Measurements from ENCODE around the gene EEF1AKMT4.

DNA sequence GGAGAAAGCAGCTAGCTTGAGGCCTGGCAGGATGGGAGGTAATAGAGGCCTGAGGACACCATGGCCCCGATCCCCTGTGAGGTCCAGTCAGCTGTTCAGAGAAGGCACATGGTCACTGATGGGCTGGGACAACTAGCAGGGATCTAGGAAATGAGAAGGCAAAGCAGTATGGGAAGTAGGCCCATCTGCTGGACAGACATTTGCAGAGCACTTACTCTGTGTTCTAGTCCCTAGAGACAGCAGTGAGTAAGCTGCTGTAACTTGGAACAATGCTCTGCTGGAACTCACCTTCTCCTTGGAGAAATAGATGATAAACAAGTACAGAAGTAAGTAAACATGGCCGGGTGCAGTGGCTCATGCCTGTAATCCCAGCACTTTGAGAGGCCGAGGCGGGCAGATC is 33.5 kb downstream of the EEF1AKMT4 start:
- TF ChIP-seq YY1 (IDR thresholded peaks at IDR 0.05), result no peak
- TF ChIP-seq, protein P1, sequence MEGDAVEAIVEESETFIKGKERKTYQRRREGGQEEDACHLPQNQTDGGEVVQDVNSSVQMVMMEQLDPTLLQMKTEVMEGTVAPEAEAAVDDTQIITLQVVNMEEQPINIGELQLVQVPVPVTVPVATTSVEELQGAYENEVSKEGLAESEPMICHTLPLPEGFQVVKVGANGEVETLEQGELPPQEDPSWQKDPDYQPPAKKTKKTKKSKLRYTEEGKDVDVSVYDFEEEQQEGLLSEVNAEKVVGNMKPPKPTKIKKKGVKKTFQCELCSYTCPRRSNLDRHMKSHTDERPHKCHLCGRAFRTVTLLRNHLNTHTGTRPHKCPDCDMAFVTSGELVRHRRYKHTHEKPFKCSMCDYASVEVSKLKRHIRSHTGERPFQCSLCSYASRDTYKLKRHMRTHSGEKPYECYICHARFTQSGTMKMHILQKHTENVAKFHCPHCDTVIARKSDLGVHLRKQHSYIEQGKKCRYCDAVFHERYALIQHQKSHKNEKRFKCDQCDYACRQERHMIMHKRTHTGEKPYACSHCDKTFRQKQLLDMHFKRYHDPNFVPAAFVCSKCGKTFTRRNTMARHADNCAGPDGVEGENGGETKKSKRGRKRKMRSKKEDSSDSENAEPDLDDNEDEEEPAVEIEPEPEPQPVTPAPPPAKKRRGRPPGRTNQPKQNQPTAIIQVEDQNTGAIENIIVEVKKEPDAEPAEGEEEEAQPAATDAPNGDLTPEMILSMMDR (IDR thresholded peaks at IDR 0.05; ENCODE audit: low read depth, low read length, missing input control), result no peak
- TF ChIP-seq, protein P2, sequence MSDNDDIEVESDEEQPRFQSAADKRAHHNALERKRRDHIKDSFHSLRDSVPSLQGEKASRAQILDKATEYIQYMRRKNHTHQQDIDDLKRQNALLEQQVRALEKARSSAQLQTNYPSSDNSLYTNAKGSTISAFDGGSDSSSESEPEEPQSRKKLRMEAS (IDR thresholded peaks at IDR 0.05), result no peak
- TF ChIP-seq, protein P3, sequence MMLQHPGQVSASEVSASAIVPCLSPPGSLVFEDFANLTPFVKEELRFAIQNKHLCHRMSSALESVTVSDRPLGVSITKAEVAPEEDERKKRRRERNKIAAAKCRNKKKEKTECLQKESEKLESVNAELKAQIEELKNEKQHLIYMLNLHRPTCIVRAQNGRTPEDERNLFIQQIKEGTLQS (IDR thresholded peaks at IDR 0.05), result no peak
- TF ChIP-seq, protein P4, sequence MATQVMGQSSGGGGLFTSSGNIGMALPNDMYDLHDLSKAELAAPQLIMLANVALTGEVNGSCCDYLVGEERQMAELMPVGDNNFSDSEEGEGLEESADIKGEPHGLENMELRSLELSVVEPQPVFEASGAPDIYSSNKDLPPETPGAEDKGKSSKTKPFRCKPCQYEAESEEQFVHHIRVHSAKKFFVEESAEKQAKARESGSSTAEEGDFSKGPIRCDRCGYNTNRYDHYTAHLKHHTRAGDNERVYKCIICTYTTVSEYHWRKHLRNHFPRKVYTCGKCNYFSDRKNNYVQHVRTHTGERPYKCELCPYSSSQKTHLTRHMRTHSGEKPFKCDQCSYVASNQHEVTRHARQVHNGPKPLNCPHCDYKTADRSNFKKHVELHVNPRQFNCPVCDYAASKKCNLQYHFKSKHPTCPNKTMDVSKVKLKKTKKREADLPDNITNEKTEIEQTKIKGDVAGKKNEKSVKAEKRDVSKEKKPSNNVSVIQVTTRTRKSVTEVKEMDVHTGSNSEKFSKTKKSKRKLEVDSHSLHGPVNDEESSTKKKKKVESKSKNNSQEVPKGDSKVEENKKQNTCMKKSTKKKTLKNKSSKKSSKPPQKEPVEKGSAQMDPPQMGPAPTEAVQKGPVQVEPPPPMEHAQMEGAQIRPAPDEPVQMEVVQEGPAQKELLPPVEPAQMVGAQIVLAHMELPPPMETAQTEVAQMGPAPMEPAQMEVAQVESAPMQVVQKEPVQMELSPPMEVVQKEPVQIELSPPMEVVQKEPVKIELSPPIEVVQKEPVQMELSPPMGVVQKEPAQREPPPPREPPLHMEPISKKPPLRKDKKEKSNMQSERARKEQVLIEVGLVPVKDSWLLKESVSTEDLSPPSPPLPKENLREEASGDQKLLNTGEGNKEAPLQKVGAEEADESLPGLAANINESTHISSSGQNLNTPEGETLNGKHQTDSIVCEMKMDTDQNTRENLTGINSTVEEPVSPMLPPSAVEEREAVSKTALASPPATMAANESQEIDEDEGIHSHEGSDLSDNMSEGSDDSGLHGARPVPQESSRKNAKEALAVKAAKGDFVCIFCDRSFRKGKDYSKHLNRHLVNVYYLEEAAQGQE (IDR thresholded peaks at IDR 0.05), result no peak
- no peak for TF ChIP-seq TAF1 (conservative IDR thresholded peaks at IDR 0.05)
- TF ChIP-seq HNF4G (IDR thresholded peaks at IDR 0.05), result no peak
- TF ChIP-seq JUND (IDR thresholded peaks at IDR 0.05), result no peak
- TF ChIP-seq RAD21 (IDR thresholded peaks at IDR 0.05), result no peak
- no peak for TF ChIP-seq EGR1 (IDR thresholded peaks at IDR 0.05; ENCODE audit: low read depth in 2 of 2)
- TF ChIP-seq SP1 (IDR thresholded peaks at IDR 0.05), result no peak
- TF ChIP-seq FOXA1 (IDR thresholded peaks at IDR 0.05), result no peak
